ENCODE results near the gene LRRN3. TPM values are rescaled to one million over a fixed set of nuclear protein-coding genes. Genes with fewer than 3 reads are reported as not detected.

LRRN3 gene
- total RNA-seq, 5 donors from 2014 or later (not counting 1 experiment from before 2014, with no cell fraction given) = 18.5 to 106 (median 52.3) TPM

DNA sequence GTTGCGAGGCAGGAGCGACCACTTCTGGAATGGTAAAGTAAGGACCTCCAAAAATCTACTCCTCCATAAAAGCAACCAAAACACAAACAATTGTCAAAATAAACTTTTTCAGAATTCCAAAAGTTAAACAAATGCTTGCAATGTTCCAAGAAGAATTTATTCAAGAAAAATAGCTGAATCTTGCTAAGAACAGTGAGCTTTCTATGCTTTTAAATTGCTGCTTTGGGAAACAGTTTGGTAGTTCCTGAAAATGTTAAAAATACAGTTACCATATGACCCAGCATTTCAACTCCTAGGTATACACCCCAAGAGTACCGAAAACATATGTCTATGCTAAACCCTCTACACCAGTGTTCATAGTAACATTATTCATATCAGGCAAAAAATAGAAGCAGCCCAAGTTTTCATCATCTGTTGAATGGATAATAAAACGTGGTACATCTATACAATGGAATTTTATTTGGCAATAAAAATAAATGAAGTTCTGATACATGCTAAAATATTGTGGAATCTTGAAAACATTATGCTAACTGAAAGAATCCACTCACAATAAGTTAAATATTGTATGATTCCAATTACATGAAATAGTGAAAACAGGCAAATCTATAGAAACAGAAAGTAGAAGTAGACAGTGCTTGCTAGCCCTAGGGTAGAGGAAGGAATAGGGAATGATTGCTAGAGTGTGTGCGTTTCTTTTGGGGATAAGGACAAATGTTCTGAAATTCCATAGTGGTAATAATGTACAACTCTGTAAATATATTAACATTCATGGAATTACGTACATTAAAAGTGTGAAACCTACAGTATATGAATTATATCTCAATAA is 57.0 kb downstream of the LRRN3 start:
- Mint-ChIP-seq H3K36me3 (no peaks in the 10 kb centered on the region), H3K4me1 (no peaks in the 10 kb centered on the region), H3K9me3 (no peaks in the 10 kb centered on the region), H3K4me3 (no peak overlapping the region), H3K27ac (no peak overlapping the region), H3K27me3 (no peaks in the 10 kb centered on the region)
- CTCF ChIA-PET = interaction anchor here in 1 of 2 donors (0.9 kb wide), 1 partner anchor 49 kb away, joined by 4 read pairs; no protein-coding TSS in a partner anchor
- no CpG with 5 or more reads among the region's 6 CpGs for WGBS (ENCODE audit: insufficient coverage)
- Histone ChIP-seq H3K9me3 (no peaks in the 10 kb centered on the region), H3K4me1 (ENCODE audit: control insufficient read depth in 1 of 2, extremely low read depth in 1 of 2, insufficient read depth in 2 of 2, low read length in 2 of 2) (no peaks in the 10 kb centered on the region), H3K27me3 (replicated peaks in 1 of 2; ENCODE audit: control insufficient read depth in 2 of 2, extremely low read depth in 1 of 2, insufficient read depth in 2 of 2, low read length in 1 of 2) (no peaks in the 10 kb centered on the region), H3K27ac (ENCODE audit: low read length) (no peak overlapping the region), H3K4me3 (ENCODE audit: control insufficient read depth in 1 of 2, extremely low read depth in 1 of 2, low read length in 1 of 2) (no peak overlapping the region), H3K36me3 (ENCODE audit: control insufficient read depth in 2 of 2, extremely low read depth in 1 of 2, insufficient read depth in 1 of 2, low read length in 1 of 2) (no peaks in the 10 kb centered on the region)
- ATAC-seq (replicated peaks in 1 of 4) = no peak
- POLR2A ChIA-PET = no interaction called here
- DNase-seq = no peak

DNA sequence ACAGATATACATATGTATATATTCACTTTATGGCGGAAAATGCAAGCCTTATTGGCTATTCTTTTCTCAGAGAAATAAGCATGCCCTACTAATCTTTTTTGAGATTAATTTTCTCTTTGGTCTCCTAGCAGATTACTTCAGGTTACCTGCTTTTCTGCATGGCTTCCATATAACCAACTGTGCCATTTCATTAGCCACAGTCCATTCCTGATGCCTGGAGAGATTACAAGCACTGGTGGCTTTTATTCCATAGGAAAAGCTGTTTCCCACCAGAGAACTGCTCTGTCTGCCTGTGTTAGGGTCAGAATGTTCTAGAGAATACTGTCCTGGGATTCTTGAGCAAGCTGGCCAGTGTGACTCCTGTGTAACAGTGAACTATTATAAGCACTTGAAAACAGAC is 59.8 kb downstream of the LRRN3 start:
- CTCF ChIA-PET = no interaction called here
- Mint-ChIP-seq H3K27me3 (no peaks in the 10 kb centered on the region), H3K4me1 (no peaks in the 10 kb centered on the region), H3K36me3 (no peaks in the 10 kb centered on the region), H3K4me3 (no peak overlapping the region), H3K27ac (no peak overlapping the region), H3K9me3 (no peaks in the 10 kb centered on the region)
- Histone ChIP-seq H3K9me3 (no peaks in the 10 kb centered on the region), H3K36me3 (ENCODE audit: control insufficient read depth in 2 of 2, extremely low read depth in 1 of 2, insufficient read depth in 1 of 2, low read length in 1 of 2) (no peaks in the 10 kb centered on the region), H3K27me3 (replicated peaks in 1 of 2; ENCODE audit: control insufficient read depth in 2 of 2, extremely low read depth in 1 of 2, insufficient read depth in 2 of 2, low read length in 1 of 2) (no peaks in the 10 kb centered on the region), H3K4me1 (ENCODE audit: control insufficient read depth in 1 of 2, extremely low read depth in 1 of 2, insufficient read depth in 2 of 2, low read length in 2 of 2) (no peaks in the 10 kb centered on the region), H3K4me3 (ENCODE audit: control insufficient read depth in 1 of 2, extremely low read depth in 1 of 2, low read length in 1 of 2) (no peak overlapping the region), H3K27ac (ENCODE audit: low read length) (no peak overlapping the region)
- ATAC-seq (replicated peaks in 1 of 4) (no peak), DNase-seq (no peak)
- POLR2A ChIA-PET = no interaction called here
- no CpG with 5 or more reads among the region's 1 CpG for WGBS (ENCODE audit: insufficient coverage)

DNA sequence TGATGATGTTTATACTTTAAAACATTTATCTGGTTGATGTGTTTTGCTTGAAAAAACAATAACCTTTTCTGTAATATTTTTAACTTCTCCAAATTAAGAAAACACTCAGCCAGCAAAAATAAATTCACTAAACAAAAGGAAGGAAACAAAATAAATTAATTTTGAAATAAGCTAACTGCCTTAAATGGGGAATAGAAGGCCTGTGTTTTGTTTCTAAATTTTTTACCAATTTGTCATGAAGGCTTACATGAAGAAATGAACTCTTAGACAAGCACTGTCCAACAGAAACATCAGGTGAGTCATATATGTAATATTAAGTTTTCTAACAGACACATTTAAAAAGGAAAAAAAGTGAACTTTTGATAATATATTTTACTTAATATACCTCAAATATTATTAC is 68.5 kb downstream of the LRRN3 start:
- Histone ChIP-seq H3K4me3 (ENCODE audit: control insufficient read depth in 1 of 2, extremely low read depth in 1 of 2, low read length in 1 of 2) (no peak overlapping the region), H3K27ac (ENCODE audit: low read length) (no peak overlapping the region), H3K9me3 (no peaks in the 10 kb centered on the region), H3K4me1 (ENCODE audit: control insufficient read depth in 1 of 2, extremely low read depth in 1 of 2, insufficient read depth in 2 of 2, low read length in 2 of 2) (no peaks in the 10 kb centered on the region), H3K36me3 (ENCODE audit: control insufficient read depth in 2 of 2, extremely low read depth in 1 of 2, insufficient read depth in 1 of 2, low read length in 1 of 2) (no peaks in the 10 kb centered on the region), H3K27me3 (replicated peaks in 1 of 2; ENCODE audit: control insufficient read depth in 2 of 2, extremely low read depth in 1 of 2, insufficient read depth in 2 of 2, low read length in 1 of 2) (no peaks in the 10 kb centered on the region)
- H3K4me3 Mint-ChIP-seq = no peak overlapping the region
- POLR2A ChIA-PET = no interaction called here
- no peak for DNase-seq
- no peak for ATAC-seq (replicated peaks in 1 of 4)
- no peaks in the 10 kb centered on the region for H3K27me3 Mint-ChIP-seq
- peaks cover 0 to 4% (median 0%) of the 10 kb centered on the region in 3 donors for H3K9me3 Mint-ChIP-seq
- CTCF ChIA-PET = no interaction called here
- H3K4me1 Mint-ChIP-seq = peaks cover 0 to 8% (median 7%) of the 10 kb centered on the region in 3 donors
- no peak overlapping the region for H3K27ac Mint-ChIP-seq
- H3K36me3 Mint-ChIP-seq = peaks cover 2% of the 10 kb centered on the region

- H3K27me3 ChIP-seq (replicated peaks in 1 of 2; ENCODE audit: control insufficient read depth in 2 of 2, extremely low read depth in 1 of 2, insufficient read depth in 2 of 2, low read length in 1 of 2) = no peaks in the 10 kb centered on the region
- ChIA-PET POLR2A (no interaction called here), CTCF (no interaction called here)
- H3K36me3 ChIP-seq (ENCODE audit: control insufficient read depth in 2 of 2, extremely low read depth in 1 of 2, insufficient read depth in 1 of 2, low read length in 1 of 2) = no peaks in the 10 kb centered on the region
- no peak overlapping the region for H3K4me3 ChIP-seq (ENCODE audit: control insufficient read depth in 1 of 2, extremely low read depth in 1 of 2, low read length in 1 of 2)
- peaks cover 0 to 4% (median 0%) of the 10 kb centered on the region in 3 donors for H3K9me3 Mint-ChIP-seq
- peaks cover 0 to 8% (median 7%) of the 10 kb centered on the region in 3 donors for H3K4me1 Mint-ChIP-seq
- no peak overlapping the region for H3K27ac Mint-ChIP-seq
- peaks cover 2% of the 10 kb centered on the region for H3K36me3 Mint-ChIP-seq
- no peaks in the 10 kb centered on the region for H3K9me3 ChIP-seq
- no peaks in the 10 kb centered on the region for H3K27me3 Mint-ChIP-seq
- H3K4me1 ChIP-seq (ENCODE audit: control insufficient read depth in 1 of 2, extremely low read depth in 1 of 2, insufficient read depth in 2 of 2, low read length in 2 of 2) = no peaks in the 10 kb centered on the region
- no peak overlapping the region for H3K27ac ChIP-seq (ENCODE audit: low read length)
- no peak for ATAC-seq (replicated peaks in 1 of 4)
- no peak overlapping the region for H3K4me3 Mint-ChIP-seq
- no peak for DNase-seq
Measured at GRCh38 chr7:111160297-111160696, 69.4 kb downstream of the LRRN3 start.

DNA sequence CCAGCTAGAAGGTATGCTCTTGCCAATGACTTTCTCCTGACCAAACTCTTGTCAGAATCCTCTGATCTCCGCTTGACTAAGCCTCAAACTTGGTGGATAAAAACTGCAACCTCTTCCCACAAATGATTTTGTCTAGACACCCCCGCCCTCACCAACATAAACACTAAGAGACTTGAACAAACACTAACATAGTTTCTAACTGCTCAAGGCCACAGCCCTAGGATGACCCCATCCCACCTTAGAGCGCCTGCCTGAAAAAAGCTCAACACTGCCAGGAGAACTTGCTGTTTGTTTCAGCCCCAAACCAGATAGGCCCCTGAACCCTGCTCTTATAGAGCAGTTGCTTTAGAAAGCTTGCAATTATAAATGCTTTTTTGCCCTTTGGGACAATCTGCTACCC is 71.8 kb downstream of the LRRN3 start:
- ATAC-seq (replicated peaks in 1 of 4) (no peak), DNase-seq (no peak)
- WGBS (ENCODE audit: insufficient coverage) = 100% methylated on average over 2 of the region's 3 CpGs
- Mint-ChIP-seq H3K4me1 (no peaks in the 10 kb centered on the region), H3K27ac (no peak overlapping the region), H3K36me3 (peaks cover 3% of the 10 kb centered on the region), H3K27me3 (no peaks in the 10 kb centered on the region), H3K4me3 (no peak overlapping the region), H3K9me3 (no peaks in the 10 kb centered on the region)
- Histone ChIP-seq H3K4me1 (ENCODE audit: control insufficient read depth in 1 of 2, extremely low read depth in 1 of 2, insufficient read depth in 2 of 2, low read length in 2 of 2) (no peaks in the 10 kb centered on the region), H3K36me3 (ENCODE audit: control insufficient read depth in 2 of 2, extremely low read depth in 1 of 2, insufficient read depth in 1 of 2, low read length in 1 of 2) (no peaks in the 10 kb centered on the region), H3K9me3 (no peaks in the 10 kb centered on the region), H3K27me3 (replicated peaks in 1 of 2; ENCODE audit: control insufficient read depth in 2 of 2, extremely low read depth in 1 of 2, insufficient read depth in 2 of 2, low read length in 1 of 2) (no peaks in the 10 kb centered on the region), H3K27ac (ENCODE audit: low read length) (no peak overlapping the region), H3K4me3 (ENCODE audit: control insufficient read depth in 1 of 2, extremely low read depth in 1 of 2, low read length in 1 of 2) (no peak overlapping the region)
- CTCF ChIA-PET = no interaction called here
- POLR2A ChIA-PET = no interaction called here

DNA sequence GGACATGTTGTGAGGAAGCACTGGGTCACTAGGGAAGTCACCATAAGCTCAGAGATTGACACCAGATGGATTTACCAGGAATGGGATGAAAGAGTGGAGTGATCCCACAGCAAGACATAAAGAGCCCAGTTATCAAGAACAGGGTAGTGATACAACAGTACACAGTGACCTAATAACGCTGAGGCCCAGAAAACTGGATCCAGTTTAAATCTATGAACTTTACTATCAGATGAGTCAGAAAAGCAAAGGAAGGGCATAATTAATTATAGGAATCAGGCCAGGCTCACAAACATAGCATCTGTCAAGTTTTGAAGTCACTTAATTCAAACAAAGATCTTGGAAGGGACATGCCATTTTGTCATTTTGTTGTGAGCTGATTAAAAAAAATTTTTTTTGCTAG is 73.5 kb downstream of the LRRN3 start:
- Histone ChIP-seq H3K4me3 (ENCODE audit: control insufficient read depth in 1 of 2, extremely low read depth in 1 of 2, low read length in 1 of 2) (no peak overlapping the region), H3K4me1 (ENCODE audit: control insufficient read depth in 1 of 2, extremely low read depth in 1 of 2, insufficient read depth in 2 of 2, low read length in 2 of 2) (no peaks in the 10 kb centered on the region), H3K27ac (ENCODE audit: low read length) (no peak overlapping the region), H3K27me3 (replicated peaks in 1 of 2; ENCODE audit: control insufficient read depth in 2 of 2, extremely low read depth in 1 of 2, insufficient read depth in 2 of 2, low read length in 1 of 2) (no peaks in the 10 kb centered on the region), H3K9me3 (no peaks in the 10 kb centered on the region), H3K36me3 (ENCODE audit: control insufficient read depth in 2 of 2, extremely low read depth in 1 of 2, insufficient read depth in 1 of 2, low read length in 1 of 2) (no peaks in the 10 kb centered on the region)
- H3K36me3 Mint-ChIP-seq = peaks cover 3% of the 10 kb centered on the region
- no peaks in the 10 kb centered on the region for H3K4me1 Mint-ChIP-seq
- no peak for DNase-seq
- H3K4me3 Mint-ChIP-seq = no peak overlapping the region
- H3K27me3 Mint-ChIP-seq = no peaks in the 10 kb centered on the region
- POLR2A ChIA-PET = no interaction called here
- H3K9me3 Mint-ChIP-seq = no peaks in the 10 kb centered on the region
- no CpG with 5 or more reads among the region's 1 CpG for WGBS (ENCODE audit: insufficient coverage)
- H3K27ac Mint-ChIP-seq = no peak overlapping the region
- CTCF ChIA-PET = interaction anchor here in 1 of 2 donors (0.9 kb wide), 1 partner anchor 26 kb away, joined by 3 read pairs; no protein-coding TSS in a partner anchor
- no peak for ATAC-seq (replicated peaks in 1 of 4)

- Histone ChIP-seq H3K9me3 (no peaks in the 10 kb centered on the region), H3K27ac (ENCODE audit: low read length) (no peak overlapping the region), H3K4me3 (ENCODE audit: control insufficient read depth in 1 of 2, extremely low read depth in 1 of 2, low read length in 1 of 2) (no peak overlapping the region), H3K27me3 (replicated peaks in 1 of 2; ENCODE audit: control insufficient read depth in 2 of 2, extremely low read depth in 1 of 2, insufficient read depth in 2 of 2, low read length in 1 of 2) (no peaks in the 10 kb centered on the region), H3K36me3 (ENCODE audit: control insufficient read depth in 2 of 2, extremely low read depth in 1 of 2, insufficient read depth in 1 of 2, low read length in 1 of 2) (no peaks in the 10 kb centered on the region), H3K4me1 (ENCODE audit: control insufficient read depth in 1 of 2, extremely low read depth in 1 of 2, insufficient read depth in 2 of 2, low read length in 2 of 2) (no peaks in the 10 kb centered on the region)
- ATAC-seq (replicated peaks in 1 of 4) = no peak
- POLR2A ChIA-PET = no interaction called here
- WGBS (ENCODE audit: insufficient coverage) = no CpG with 5 or more reads among the region's 2 CpGs
- CTCF ChIA-PET = no interaction called here
- Mint-ChIP-seq H3K9me3 (no peaks in the 10 kb centered on the region), H3K27me3 (no peaks in the 10 kb centered on the region), H3K27ac (no peak overlapping the region), H3K4me3 (no peak overlapping the region), H3K36me3 (peaks cover 3% of the 10 kb centered on the region), H3K4me1 (no peaks in the 10 kb centered on the region)
- DNase-seq = no peak
Measured at GRCh38 chr7:111168182-111168581, 77.3 kb downstream of the LRRN3 start.
